PC-3 (cell line): ENCODE data around the gene SH3RF3. TPM values are rescaled to one million over a fixed set of nuclear protein-coding genes. Genes with fewer than 3 reads are reported as not detected.

ENCODE experiments used
- ATAC-seq: fragments of 200-7000 bp; cut with Tn5 transposase; 2 replicates; pipeline ENCODE4 v1.9.1; 2020; ENCODE audit warnings: mild to moderate bottlenecking, moderate library complexity
- BruUV-seq: library from RNA; stranded (reverse); fragments of 400-500 nt; replicated peaks from 2 replicates; lab custom pipeline; 2021; lab: Mats Ljungman, UMichigan
- CTCF ChIA-PET: fragments of 300-600 bp; sonication (Branson Sonifier 250); formaldehyde crosslinking; loops from one replicate; lab custom pipeline; 2022; ENCODE audit warnings: antibody characterized with exemption; lab: Charles Lee
- POLR2A ChIA-PET: fragments of 300-600 bp; sonication (Branson Sonifier 250); formaldehyde crosslinking; loops from one replicate; lab custom pipeline; 2022; ENCODE audit warnings: antibody characterized with exemption; ENCODE audit not compliant: unreplicated experiment; lab: Charles Lee
- DNase-seq: peaks from one replicate; pipeline ENCODE4 v3.0.0-alpha.2; 2015
- H2AFZ ChIP-seq: fragments of 300-600 bp; sonication (generic); 2 replicates; pipeline ENCODE4 v1.6.0; 2016; ENCODE audit warnings: antibody characterized with exemption, low read length
- H3F3A ChIP-seq: fragments of 300-600 bp; sonication (generic); one replicate; pipeline ENCODE4 v1.6.0; 2017; ENCODE audit warnings: antibody characterized with exemption, low read length, control low read depth, mild to moderate bottlenecking; ENCODE audit not compliant: unreplicated experiment
- H3K27ac ChIP-seq: fragments of 300-600 bp; sonication (generic); 2 replicates; pipeline ENCODE4 v1.5.1; 2016; ENCODE audit warnings: mild to moderate bottlenecking, low read length
- H3K27me3 ChIP-seq: fragments of 300-600 bp; sonication (generic); 2 replicates; pipeline ENCODE4 v1.6.1; 2016; ENCODE audit warnings: low read length, mixed read lengths
- H3K36me3 ChIP-seq: fragments of 300-600 bp; sonication (generic); 2 replicates; pipeline ENCODE4 v1.6.1; 2016; ENCODE audit warnings: low read depth, mixed run types, low read length, mixed read lengths
- H3K4me1 ChIP-seq: fragments of 300-600 bp; sonication (generic); 2 replicates; pipeline ENCODE4 v1.5.1; 2016; ENCODE audit warnings: low read length; ENCODE audit not compliant: insufficient read depth
- H3K4me2 ChIP-seq: fragments of 300-600 bp; sonication (generic); 2 replicates; pipeline ENCODE4 v1.6.0; 2016; ENCODE audit warnings: low read length
- H3K4me3 ChIP-seq: fragments of 300-600 bp; sonication (generic); 2 replicates; pipeline ENCODE4 v1.5.1; 2016; ENCODE audit warnings: mild to moderate bottlenecking, low read length, mixed read lengths
- H3K79me2 ChIP-seq: fragments of 300-600 bp; sonication (generic); 2 replicates; pipeline ENCODE4 v1.6.1; 2017; ENCODE audit warnings: low read length, mixed read lengths
- H3K9ac ChIP-seq: fragments of 300-600 bp; sonication (generic); 2 replicates; pipeline ENCODE4 v1.6.0; 2016; ENCODE audit warnings: mild to moderate bottlenecking, low read length
- H3K9me2 ChIP-seq: fragments of 300-600 bp; sonication (generic); replicated peaks from 2 replicates; pipeline ENCODE4 v1.6.1; 2016; ENCODE audit warnings: mixed run types, low read length, mixed read lengths
- H3K9me3 ChIP-seq: fragments of 300-600 bp; sonication (generic); 2 replicates; pipeline ENCODE4 v1.6.1; 2016; ENCODE audit warnings: low read length, mixed read lengths
- H4K20me1 ChIP-seq: fragments of 300-600 bp; sonication (generic); 2 replicates; pipeline ENCODE4 v1.6.1; 2016; ENCODE audit warnings: low read length, mixed read lengths
- CTCF ChIP-seq: fragments of 300-600 bp; sonication (generic); conservative IDR thresholded peaks from 2 replicates; pipeline ENCODE4 v1.5.1; 2017; ENCODE audit warnings: antibody characterized with exemption, low read depth, mild to moderate bottlenecking, low read length
- EZH2 ChIP-seq: fragments of 300-600 bp; sonication (generic); IDR thresholded peaks from one replicate; pipeline ENCODE4 v1.6.1; 2017; ENCODE audit warnings: antibody characterized with exemption, mild to moderate bottlenecking, low read length; ENCODE audit not compliant: unreplicated experiment
- EZH2phosphoT487 ChIP-seq: fragments of 300-600 bp; sonication (generic); IDR thresholded peaks from 2 replicates; pipeline ENCODE4 v1.6.1; 2018; ENCODE audit warnings: mild to moderate bottlenecking, antibody characterized with exemption, low read length, borderline replicate concordance
- intact Hi-C: fragments of 100-400 bp; cut with micrococcal nuclease; formaldehyde crosslinking; loops from 2 replicates; pipeline ENCODE4 v1.9.0; 2023
- total RNA-seq: library from RNA; depleted of rRNA; stranded (reverse); fragments of >200 nt; gene quantifications from 2 replicates; pipeline ENCODE4 v1.2.3, GENCODE V29; 2014

Gene SH3RF3
- total RNA-seq, 1 experiment from 2014 or later, result 11.7 TPM

GRCh38 chr2:109189751-109190150 lies 60.7 kb downstream of the SH3RF3 start:
- Histone ChIP-seq H3K9ac (no peak overlapping the region), H2AFZ (no peak overlapping the region), H3K27ac (no peak overlapping the region), H3K36me3 (no peaks in the 10 kb centered on the region), H3F3A (no peaks in the 10 kb centered on the region), H3K4me3 (no peak overlapping the region), H3K27me3 (no peaks in the 10 kb centered on the region), H3K9me3 (no peaks in the 10 kb centered on the region), H4K20me1 (peaks cover 5% of the 10 kb centered on the region; the same call in 1 of the 2 replicates), H3K4me1 (no peaks in the 10 kb centered on the region), H3K79me2 (peaks cover 22% of the 10 kb centered on the region), H3K9me2 (no peaks in the 10 kb centered on the region), H3K4me2 (no peak overlapping the region)
- ATAC-seq, result no peak
- ChIA-PET CTCF (no interaction called here), POLR2A (no interaction called here)
- no TSS peak for BruUV-seq
- TF ChIP-seq EZH2phosphoT487, result no peak
- no peak for TF ChIP-seq EZH2
- DNase-seq, result no peak
- intact Hi-C loops, result no loop called here

- CTCF ChIA-PET, result no interaction called here
- Histone ChIP-seq H3K4me2 (no peak overlapping the region), H3K27me3 (no peaks in the 10 kb centered on the region), H3K9ac (no peak overlapping the region), H3K27ac (no peak overlapping the region), H4K20me1 (peaks cover 5% of the 10 kb centered on the region; the same call in 1 of the 2 replicates), H3K4me1 (no peaks in the 10 kb centered on the region), H2AFZ (no peak overlapping the region), H3K9me3 (no peaks in the 10 kb centered on the region), H3K9me2 (no peaks in the 10 kb centered on the region), H3F3A (no peaks in the 10 kb centered on the region), H3K79me2 (peaks cover 26% of the 10 kb centered on the region), H3K36me3 (no peaks in the 10 kb centered on the region), H3K4me3 (no peak overlapping the region)
- DNase-seq (no peak), ATAC-seq (no peak)
- no peak for TF ChIP-seq EZH2
- no peak for TF ChIP-seq CTCF
- no peak for TF ChIP-seq EZH2phosphoT487
- no TSS peak for BruUV-seq
- POLR2A ChIA-PET, result no interaction called here
- intact Hi-C loops, result no loop called here
Observed at GRCh38 chr2:109193807-109194619, 65.0 kb downstream of the SH3RF3 start.

- ChIA-PET CTCF (no interaction called here), POLR2A (no interaction called here)
- no peaks in the 10 kb centered on the region for H3K9me2 ChIP-seq
- H3K9ac ChIP-seq, result no peak overlapping the region
- H3K27ac ChIP-seq, result no peak overlapping the region
- intact Hi-C loops, result no loop called here
- no peak for TF ChIP-seq EZH2
- TF ChIP-seq CTCF, result no peak
- TF ChIP-seq EZH2phosphoT487, result no peak
- H2AFZ ChIP-seq, result no peak overlapping the region
- no peaks in the 10 kb centered on the region for H3K27me3 ChIP-seq
- DNase-seq, result no peak
- no peaks in the 10 kb centered on the region for H3K36me3 ChIP-seq
- no peak for ATAC-seq
- no peak overlapping the region for H3K4me2 ChIP-seq
- H3F3A ChIP-seq, result no peaks in the 10 kb centered on the region
- H4K20me1 ChIP-seq, result peaks cover 5% of the 10 kb centered on the region; the same call in 1 of the 2 replicates
- no peak overlapping the region for H3K4me3 ChIP-seq
- BruUV-seq, result no TSS peak
- no peaks in the 10 kb centered on the region for H3K4me1 ChIP-seq
- H3K9me3 ChIP-seq, result no peaks in the 10 kb centered on the region
- peaks cover 26% of the 10 kb centered on the region for H3K79me2 ChIP-seq
Observed at GRCh38 chr2:109194620-109194937, 65.6 kb downstream of the SH3RF3 start.
